Measurements from ENCODE around the gene WNT1. TPM values are rescaled to one million over a fixed set of nuclear protein-coding genes. Genes with fewer than 3 reads are reported as not detected.

The WNT1 gene
- total RNA-seq, 1 donor from 2014 or later: not detected

DNA sequence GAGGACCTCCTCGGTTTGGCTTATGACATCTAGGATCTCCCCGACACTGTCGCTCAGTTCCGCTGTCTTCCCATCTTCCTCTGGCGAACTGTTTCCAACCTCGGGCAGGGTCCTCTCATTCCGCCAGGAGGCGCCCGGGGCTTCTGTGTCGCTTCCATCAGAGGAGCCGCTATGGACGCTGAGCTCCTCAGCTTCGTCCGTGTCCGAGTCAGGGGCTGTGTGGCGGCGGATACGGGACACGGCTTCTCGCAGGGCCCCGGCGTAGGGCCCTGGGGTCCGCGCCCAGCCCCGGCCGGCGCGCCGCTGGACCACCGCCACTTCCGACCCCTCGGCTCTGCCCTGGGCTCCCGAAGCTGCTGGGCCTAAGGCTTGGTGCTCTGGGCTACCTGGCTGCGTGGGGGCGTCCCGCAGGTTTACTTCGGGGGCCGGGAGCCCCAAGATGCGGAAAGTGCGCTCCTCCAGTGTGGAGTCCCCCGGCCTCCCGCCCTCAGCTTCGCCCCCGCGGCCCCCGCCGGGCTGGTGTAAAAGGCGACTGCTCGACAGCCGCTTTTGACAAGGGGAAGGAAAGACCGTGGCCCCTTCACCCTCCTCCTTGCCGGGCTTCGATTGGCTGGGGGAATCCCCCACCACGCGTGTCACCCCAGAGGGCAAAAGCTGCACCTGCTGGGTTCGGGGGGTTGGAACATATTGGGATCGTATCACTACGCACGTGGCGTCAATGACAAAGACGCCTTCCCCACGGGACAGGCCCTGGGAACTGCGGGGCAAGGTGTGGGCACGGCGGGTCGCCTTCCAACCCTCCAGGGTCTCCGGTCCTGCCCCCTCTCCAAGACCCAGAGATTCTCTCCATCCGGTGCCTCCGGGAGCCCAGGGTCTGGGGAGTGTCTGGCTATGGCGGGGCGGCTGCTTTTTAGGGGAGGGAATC, 18.9 kb downstream of the WNT1 start:
- H3K9me3 Mint-ChIP-seq: no peaks in the 10 kb centered on the region
- peak; percentile 64 to 82 for DNase-seq (ENCODE audit: low spot score in 2 of 2, unreplicated experiment in 2 of 2)
- H3K4me1 Mint-ChIP-seq: peaks cover 18% of the 10 kb centered on the region
- peaks cover 12% of the 10 kb centered on the region for H3K36me3 Mint-ChIP-seq
- peak overlapping the region; percentile 43 for H3K4me3 Mint-ChIP-seq
- peaks cover 81% of the 10 kb centered on the region for H3K27me3 Mint-ChIP-seq (ENCODE audit: low read depth)
- no peak overlapping the region for H3K27ac Mint-ChIP-seq
- peak; percentile 75 for TF ChIP-seq CTCF (IDR thresholded peaks at IDR 0.05; ENCODE audit: unreplicated experiment)

DNA sequence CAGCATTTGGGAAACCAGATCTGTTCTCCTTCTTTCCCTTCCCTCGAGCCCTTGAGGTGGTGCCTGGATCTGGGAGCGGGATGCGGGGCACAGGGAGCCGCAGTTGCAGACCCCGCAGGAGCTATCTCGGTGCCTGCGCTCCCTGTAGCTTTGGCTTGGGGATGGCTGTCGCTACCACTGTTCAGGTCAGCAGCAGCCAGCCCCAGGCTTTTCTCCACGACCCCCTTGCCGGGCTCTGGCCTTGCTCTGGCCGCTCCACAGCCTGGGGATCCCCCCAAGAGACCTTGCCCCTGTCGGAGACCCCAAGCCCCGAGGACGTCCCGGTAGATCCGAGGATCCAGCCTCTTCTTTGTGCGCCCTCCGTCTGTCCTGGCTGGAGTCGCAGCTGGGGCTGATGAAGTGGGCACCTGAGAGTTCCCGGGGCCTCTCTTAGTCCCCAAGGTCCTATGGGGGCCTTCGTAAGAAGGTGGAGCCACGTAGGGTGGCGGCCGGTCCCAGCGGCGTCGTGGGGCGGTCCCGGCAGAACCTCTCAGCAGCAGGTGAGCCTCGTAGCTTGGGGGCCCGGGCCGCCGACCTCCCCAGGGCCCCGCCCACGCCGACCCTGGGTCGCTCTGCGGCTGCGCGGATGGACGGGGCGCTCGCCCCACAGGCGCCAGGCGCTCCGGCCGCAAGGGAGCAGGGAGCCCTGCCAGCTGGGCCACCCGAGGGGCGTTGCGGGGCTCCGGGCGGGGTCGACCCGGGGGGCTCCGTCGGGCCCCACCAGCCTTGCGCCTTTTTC, 19.8 kb downstream of the WNT1 start:
- Mint-ChIP-seq H3K9me3 (no peaks in the 10 kb centered on the region), H3K4me1 (peaks cover 18% of the 10 kb centered on the region), H3K27me3 (ENCODE audit: low read depth) (peaks cover 77% of the 10 kb centered on the region), H3K27ac (no peak overlapping the region), H3K4me3 (peak overlapping the region; percentile 43), H3K36me3 (peaks cover 18% of the 10 kb centered on the region)
- TF ChIP-seq CTCF (IDR thresholded peaks at IDR 0.05; ENCODE audit: unreplicated experiment): no peak
- no peak for DNase-seq (ENCODE audit: low spot score in 2 of 2, unreplicated experiment in 2 of 2)

GRCh38 chr12:48998497-48999353, 20.6 kb downstream of the WNT1 start:
- no peak for TF ChIP-seq CTCF (IDR thresholded peaks at IDR 0.05; ENCODE audit: unreplicated experiment)
- Mint-ChIP-seq H3K4me3 (peak overlapping the region; percentile 51), H3K36me3 (peaks cover 20% of the 10 kb centered on the region), H3K27me3 (ENCODE audit: low read depth) (peaks cover 70% of the 10 kb centered on the region), H3K9me3 (no peaks in the 10 kb centered on the region), H3K4me1 (peaks cover 18% of the 10 kb centered on the region), H3K27ac (no peak overlapping the region)
- no peak for DNase-seq (ENCODE audit: low spot score in 2 of 2, unreplicated experiment in 2 of 2)

DNA sequence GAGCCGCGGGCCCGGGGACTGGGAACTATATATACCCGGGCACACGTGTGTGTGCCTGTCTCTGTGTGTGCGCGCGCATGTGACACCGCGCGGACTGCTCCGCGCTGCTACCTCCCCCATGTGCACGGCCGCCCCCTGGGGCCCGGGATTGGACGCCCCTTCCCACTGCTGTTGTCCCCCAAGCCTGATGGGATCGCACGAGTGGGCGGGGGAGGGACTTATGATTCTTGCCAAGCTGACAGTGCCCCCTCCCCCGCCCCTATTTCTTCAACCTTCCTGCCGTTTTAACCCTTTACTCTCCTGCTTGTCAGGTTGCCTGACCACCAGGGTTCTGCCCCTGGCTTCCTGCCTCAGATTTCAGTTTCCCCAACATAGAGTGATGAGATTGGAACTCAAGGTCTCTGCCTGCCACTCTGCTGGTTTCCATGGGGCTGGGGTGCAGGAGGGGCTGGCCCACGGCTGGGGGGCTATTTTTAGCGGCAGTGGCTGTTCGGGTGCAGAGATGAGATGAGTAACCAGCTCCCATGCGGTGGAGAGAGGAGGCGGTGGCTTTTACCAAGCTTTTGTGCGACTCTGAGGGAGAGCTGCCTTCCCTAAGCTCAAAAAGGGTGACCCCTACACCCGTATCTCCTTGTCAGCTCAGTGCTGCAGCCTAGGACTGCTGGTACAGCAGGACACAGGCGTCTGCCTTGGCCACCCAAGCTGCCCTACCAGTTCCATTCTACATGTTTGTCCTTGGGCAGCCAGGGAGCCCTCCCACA, 21.4 kb downstream of the WNT1 start, which contains the start of gene DDN:
DDN (minus strand) TSS at position 5 of the 761 bp plus-strand sequence. CDS start 88 bp downstream, outside the sequence.
- DNase-seq (ENCODE audit: low spot score in 2 of 2, unreplicated experiment in 2 of 2): peak in 1 of 2 experiments; percentile 53
- Mint-ChIP-seq H3K4me1 (peaks cover 18% of the 10 kb centered on the region), H3K9me3 (no peaks in the 10 kb centered on the region), H3K36me3 (peaks cover 24% of the 10 kb centered on the region), H3K27ac (no peak within 1 kb of the TSS), H3K4me3 (peak within 1 kb of the TSS; percentile 61), H3K27me3 (ENCODE audit: low read depth) (peaks cover 62% of the 10 kb centered on the region)
- TF ChIP-seq CTCF (IDR thresholded peaks at IDR 0.05; ENCODE audit: unreplicated experiment): no peak

All from mesothelial cell of epicardium (in vitro differentiated cells).